ENCODE measurements around the gene NKX6-2. TPM values are rescaled to one million over a fixed set of nuclear protein-coding genes. Genes with fewer than 3 reads are reported as not detected.

NKX6-2 gene
- total RNA-seq, 1 experiment from 2014 or later, result not detected

DNA sequence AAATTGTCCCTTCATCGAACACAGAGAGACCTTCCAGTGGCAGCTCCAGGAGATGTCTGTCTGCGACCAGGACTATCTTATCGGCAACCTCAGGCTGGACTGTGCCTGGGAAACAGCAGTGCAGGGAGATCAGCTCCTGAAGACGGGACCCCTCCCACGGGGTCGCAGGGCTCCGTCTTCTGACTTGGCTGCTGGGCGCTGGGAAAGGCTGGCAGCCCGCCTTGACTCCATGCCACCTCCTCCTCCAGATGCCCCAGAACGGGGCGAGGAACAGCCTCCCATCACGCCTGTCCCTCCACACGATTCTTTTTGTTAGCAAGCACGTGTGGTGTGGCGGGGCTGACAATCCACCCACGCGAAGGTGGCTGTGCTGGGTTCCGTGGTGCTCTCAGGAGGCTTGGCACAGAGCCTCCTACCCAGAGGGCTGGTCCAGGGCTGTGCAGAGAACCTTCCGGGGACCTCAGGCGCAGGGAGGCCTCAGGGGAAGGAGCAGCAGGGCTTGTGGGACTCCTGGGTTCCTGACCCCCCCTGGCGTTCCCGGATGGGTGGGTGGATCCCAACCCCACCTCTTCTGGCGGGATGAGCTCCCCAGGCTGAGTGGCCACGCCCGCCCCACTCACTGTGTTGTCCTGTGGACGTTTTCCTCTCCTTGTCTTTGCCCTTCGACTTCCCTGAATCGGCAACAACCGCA is 47.6 kb upstream of the NKX6-2 start:
- Histone ChIP-seq H3K4me1 (no peaks in the 10 kb centered on the region), H3K27me3 (replicated peaks; ENCODE audit: control insufficient read depth, insufficient read depth, low read length) (no peaks in the 10 kb centered on the region; the same call in 1 of the 2 replicates), H3K9me3 (no peaks in the 10 kb centered on the region), H3K36me3 (ENCODE audit: control insufficient read depth, insufficient read depth, low read length) (no peaks in the 10 kb centered on the region), H3K4me3 (ENCODE audit: low read depth, low read length) (no peak overlapping the region)
- Mint-ChIP-seq H3K4me1 (ENCODE audit: low read depth, unreplicated experiment) (no peaks in the 10 kb centered on the region), H3K27ac (ENCODE audit: unreplicated experiment) (no peak overlapping the region), H3K27me3 (ENCODE audit: insufficient read depth, unreplicated experiment) (peaks cover 27% of the 10 kb centered on the region), H3K36me3 (ENCODE audit: insufficient read depth, unreplicated experiment) (no peaks in the 10 kb centered on the region), H3K4me3 (ENCODE audit: unreplicated experiment) (no peak overlapping the region), H3K9me3 (ENCODE audit: unreplicated experiment) (peaks cover 2% of the 10 kb centered on the region)
- TF ChIP-seq, protein P1, sequence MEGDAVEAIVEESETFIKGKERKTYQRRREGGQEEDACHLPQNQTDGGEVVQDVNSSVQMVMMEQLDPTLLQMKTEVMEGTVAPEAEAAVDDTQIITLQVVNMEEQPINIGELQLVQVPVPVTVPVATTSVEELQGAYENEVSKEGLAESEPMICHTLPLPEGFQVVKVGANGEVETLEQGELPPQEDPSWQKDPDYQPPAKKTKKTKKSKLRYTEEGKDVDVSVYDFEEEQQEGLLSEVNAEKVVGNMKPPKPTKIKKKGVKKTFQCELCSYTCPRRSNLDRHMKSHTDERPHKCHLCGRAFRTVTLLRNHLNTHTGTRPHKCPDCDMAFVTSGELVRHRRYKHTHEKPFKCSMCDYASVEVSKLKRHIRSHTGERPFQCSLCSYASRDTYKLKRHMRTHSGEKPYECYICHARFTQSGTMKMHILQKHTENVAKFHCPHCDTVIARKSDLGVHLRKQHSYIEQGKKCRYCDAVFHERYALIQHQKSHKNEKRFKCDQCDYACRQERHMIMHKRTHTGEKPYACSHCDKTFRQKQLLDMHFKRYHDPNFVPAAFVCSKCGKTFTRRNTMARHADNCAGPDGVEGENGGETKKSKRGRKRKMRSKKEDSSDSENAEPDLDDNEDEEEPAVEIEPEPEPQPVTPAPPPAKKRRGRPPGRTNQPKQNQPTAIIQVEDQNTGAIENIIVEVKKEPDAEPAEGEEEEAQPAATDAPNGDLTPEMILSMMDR (IDR thresholded peaks at IDR 0.05; ENCODE audit: insufficient read depth in 1 of 2, low read depth in 1 of 2, low read length in 1 of 2, severe bottlenecking in 1 of 2, unreplicated experiment in 1 of 2), result no peak
- POLR2A ChIA-PET, result no interaction called here
- CTCF ChIA-PET, result no interaction called here
- intact Hi-C loops (cut with micrococcal nuclease; ENCODE audit: unreplicated experiment), result no loop called here
- no TSS peak for BruUV-seq (replicated peaks)
- no peak for DNase-seq

- Mint-ChIP-seq H3K4me1 (ENCODE audit: low read depth, unreplicated experiment) (no peaks in the 10 kb centered on the region), H3K27me3 (ENCODE audit: insufficient read depth, unreplicated experiment) (peaks cover 35% of the 10 kb centered on the region), H3K36me3 (ENCODE audit: insufficient read depth, unreplicated experiment) (peaks cover 8% of the 10 kb centered on the region), H3K4me3 (ENCODE audit: unreplicated experiment) (no peak overlapping the region), H3K9me3 (ENCODE audit: unreplicated experiment) (peaks cover 10% of the 10 kb centered on the region), H3K27ac (ENCODE audit: unreplicated experiment) (no peak overlapping the region)
- POLR2A ChIA-PET, result no interaction called here
- Histone ChIP-seq H3K4me3 (ENCODE audit: low read depth, low read length) (no peak overlapping the region), H3K9me3 (no peaks in the 10 kb centered on the region), H3K36me3 (ENCODE audit: control insufficient read depth, insufficient read depth, low read length) (no peaks in the 10 kb centered on the region), H3K27me3 (replicated peaks; ENCODE audit: control insufficient read depth, insufficient read depth, low read length) (no peaks in the 10 kb centered on the region; the same call in 1 of the 2 replicates), H3K4me1 (no peaks in the 10 kb centered on the region)
- BruUV-seq (replicated peaks), result no TSS peak
- TF ChIP-seq, protein P1 (IDR thresholded peaks at IDR 0.05; ENCODE audit: insufficient read depth in 1 of 2, low read depth in 1 of 2, low read length in 1 of 2, severe bottlenecking in 1 of 2, unreplicated experiment in 1 of 2), result no peak
- intact Hi-C loops (cut with micrococcal nuclease; ENCODE audit: unreplicated experiment), result no loop called here
- CTCF ChIA-PET, result interaction anchor here (0.6 to 0.7 kb wide), 3 partner anchors 177 to 1557 kb away, joined by 3 to 5 read pairs (median 3); no protein-coding TSS in a partner anchor
- no peak for DNase-seq
Measured at GRCh38 chr10:132832186-132832969, 46.4 kb upstream of the NKX6-2 start.

DNA sequence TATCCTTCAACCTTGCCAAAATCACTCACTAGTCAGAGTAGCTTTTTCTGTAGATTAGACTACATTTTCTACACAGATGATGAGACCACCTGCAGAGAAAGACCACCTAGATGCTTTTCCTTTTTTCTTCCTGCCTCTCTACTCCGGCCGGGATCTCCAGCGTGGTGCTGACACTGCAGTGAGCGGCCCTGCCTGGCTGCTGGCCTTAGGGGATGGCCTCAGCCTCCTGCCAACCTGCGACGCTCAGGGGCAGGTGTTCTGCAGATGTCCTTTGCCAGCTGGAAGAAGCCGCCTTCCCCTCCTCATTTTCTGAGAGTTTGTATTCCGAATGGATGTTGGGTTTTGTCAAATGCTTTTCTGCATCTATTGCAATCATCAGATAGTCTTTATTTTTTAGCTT is 43.5 kb upstream of the NKX6-2 start:
- Histone ChIP-seq H3K9me3 (peaks cover 6% of the 10 kb centered on the region), H3K36me3 (ENCODE audit: control insufficient read depth, insufficient read depth, low read length) (no peaks in the 10 kb centered on the region), H3K4me3 (ENCODE audit: low read depth, low read length) (no peak overlapping the region), H3K4me1 (no peaks in the 10 kb centered on the region), H3K27me3 (replicated peaks; ENCODE audit: control insufficient read depth, insufficient read depth, low read length) (no peaks in the 10 kb centered on the region; the same call in 1 of the 2 replicates)
- DNase-seq, result no peak
- H3K9me3 Mint-ChIP-seq (ENCODE audit: unreplicated experiment), result peaks cover 10% of the 10 kb centered on the region
- H3K27me3 Mint-ChIP-seq (ENCODE audit: insufficient read depth, unreplicated experiment), result peaks cover 35% of the 10 kb centered on the region
- intact Hi-C loops (cut with micrococcal nuclease; ENCODE audit: unreplicated experiment), result no loop called here
- ChIA-PET POLR2A (no interaction called here), CTCF (no interaction called here)
- TF ChIP-seq, protein P1 (IDR thresholded peaks at IDR 0.05; ENCODE audit: insufficient read depth in 1 of 2, low read depth in 1 of 2, low read length in 1 of 2, severe bottlenecking in 1 of 2, unreplicated experiment in 1 of 2), result no peak
- H3K4me3 Mint-ChIP-seq (ENCODE audit: unreplicated experiment), result no peak overlapping the region
- H3K36me3 Mint-ChIP-seq (ENCODE audit: insufficient read depth, unreplicated experiment), result peaks cover 9% of the 10 kb centered on the region
- BruUV-seq (replicated peaks), result no TSS peak
- H3K27ac Mint-ChIP-seq (ENCODE audit: unreplicated experiment), result no peak overlapping the region
- no peaks in the 10 kb centered on the region for H3K4me1 Mint-ChIP-seq (ENCODE audit: low read depth, unreplicated experiment)

Measured in Caco-2 (cell line).